ENCODE results near the gene KDF1. TPM values are rescaled to one million over a fixed set of nuclear protein-coding genes. Genes with fewer than 3 reads are reported as not detected.

Gene KDF1
- total RNA-seq, 6 experiments from 2014 or later, result 1.1 to 4.1 (median 2.5) TPM

GRCh38 chr1:27005648-27006496, 45.6 kb upstream of the KDF1 start:
- no peaks in the 10 kb centered on the region for H3K9me3 ChIP-seq
- no peak overlapping the region for H3K27ac ChIP-seq
- intact Hi-C loops (cut with DNase I), result no loop called here
- ATAC-seq, result no peak
- WGBS (ENCODE audit: insufficient coverage, low coverage, low lambda C conversion rate, missing lambda C conversion rate), result 97% methylated on average over 13 of the region's 48 CpGs
- H3K4me1 ChIP-seq, result no peaks in the 10 kb centered on the region
- no peak overlapping the region for H3K4me3 ChIP-seq
- TF ChIP-seq POLR2A (IDR thresholded peaks at IDR 0.05) (no peak), CTCF (IDR thresholded peaks at IDR 0.05) (no peak)
- no peaks in the 10 kb centered on the region for H3K27me3 ChIP-seq
- DNase-seq, result no peak
- no peaks in the 10 kb centered on the region for H3K36me3 ChIP-seq

- no CpG with 5 or more reads among the region's 3 CpGs for WGBS (ENCODE audit: insufficient coverage, low coverage, low lambda C conversion rate, missing lambda C conversion rate)
- H3K9me3 ChIP-seq, result no peaks in the 10 kb centered on the region
- no peaks in the 10 kb centered on the region for H3K27me3 ChIP-seq
- intact Hi-C loops (cut with DNase I), result no loop called here
- H3K27ac ChIP-seq, result no peak overlapping the region
- H3K4me3 ChIP-seq, result no peak overlapping the region
- ATAC-seq (no peak), DNase-seq (no peak)
- TF ChIP-seq CTCF (IDR thresholded peaks at IDR 0.05) (no peak), POLR2A (IDR thresholded peaks at IDR 0.05) (no peak)
- no peaks in the 10 kb centered on the region for H3K4me1 ChIP-seq
- H3K36me3 ChIP-seq, result no peaks in the 10 kb centered on the region
Observed at GRCh38 chr1:27005166-27005530, 44.9 kb upstream of the KDF1 start.

GRCh38 chr1:27004471-27005165, 44.4 kb upstream of the KDF1 start:
- intact Hi-C loops (cut with DNase I), result no loop called here
- DNase-seq (no peak), ATAC-seq (no peak)
- Histone ChIP-seq H3K27me3 (no peaks in the 10 kb centered on the region), H3K4me3 (no peak overlapping the region), H3K27ac (no peak overlapping the region), H3K36me3 (no peaks in the 10 kb centered on the region), H3K9me3 (no peaks in the 10 kb centered on the region), H3K4me1 (no peaks in the 10 kb centered on the region)
- WGBS (ENCODE audit: insufficient coverage, low coverage, low lambda C conversion rate, missing lambda C conversion rate), result 92% methylated on average over 2 of the region's 10 CpGs
- TF ChIP-seq POLR2A (IDR thresholded peaks at IDR 0.05) (no peak), CTCF (IDR thresholded peaks at IDR 0.05) (no peak)

- WGBS (ENCODE audit: insufficient coverage, low coverage, low lambda C conversion rate, missing lambda C conversion rate), result 73% methylated on average over 3 of the region's 7 CpGs
- no peak for TF ChIP-seq POLR2A (IDR thresholded peaks at IDR 0.05)
- Histone ChIP-seq H3K27ac (no peak overlapping the region), H3K9me3 (no peaks in the 10 kb centered on the region), H3K4me3 (no peak overlapping the region), H3K27me3 (no peaks in the 10 kb centered on the region), H3K4me1 (no peaks in the 10 kb centered on the region), H3K36me3 (no peaks in the 10 kb centered on the region)
- no peak for DNase-seq
- ATAC-seq, result no peak
- intact Hi-C loops (cut with DNase I), result no loop called here
Observed at GRCh38 chr1:27003745-27004470, 43.6 kb upstream of the KDF1 start.

Measured in right lobe of liver (tissue), 6 donors.